Astrocyte (in vitro differentiated cells and primary cell): ENCODE results near the gene MTHFD1.

Experiments used
- CTCF ChIP-seq: IDR thresholded peaks from 2 replicates; pipeline ENCODE4 v1.5.1; 2011; ENCODE audit warnings: low read depth, mild to moderate bottlenecking, inconsistent platforms, low read length, moderate library complexity; ENCODE audit not compliant: insufficient read depth
- EZH2 ChIP-seq: IDR thresholded peaks from 2 replicates; pipeline ENCODE4 v1.6.1; 2012; ENCODE audit warnings: mild to moderate bottlenecking, low read length, inconsistent platforms; ENCODE audit not compliant: insufficient read depth

- TF ChIP-seq CTCF, result no peak
- TF ChIP-seq EZH2, result no peak
These were observed 86.5 kb downstream of the MTHFD1 start for GRCh38 chr14:64474698-64475097.
